Measurements from ENCODE around the gene TMEM252. TPM values are rescaled to one million over a fixed set of nuclear protein-coding genes. Genes with fewer than 3 reads are reported as not detected.

Gene TMEM252
- total and polyA plus RNA-seq, 4 donors = not detected

DNA sequence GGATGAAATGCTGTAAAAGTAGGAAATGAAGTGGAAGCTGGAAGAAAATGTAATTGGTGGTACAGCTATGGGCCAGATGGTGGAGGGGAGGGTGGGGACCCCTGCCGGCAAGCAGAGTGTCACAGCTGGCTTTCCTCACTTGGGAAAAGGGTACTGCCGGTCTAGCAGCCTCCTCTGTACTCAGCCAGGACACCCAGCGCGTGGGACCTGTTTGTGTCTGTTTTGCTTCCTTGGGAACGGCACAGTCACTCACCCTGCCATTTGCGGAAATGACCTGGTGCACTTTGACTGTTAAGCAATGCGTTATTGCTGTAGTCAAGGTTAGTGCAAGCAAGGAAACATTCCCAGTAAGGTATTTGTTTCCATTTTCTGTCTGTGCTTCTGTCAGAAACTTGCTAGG, 10.1 kb downstream of the TMEM252 start:
- Histone ChIP-seq H3K36me3 (ENCODE audit: control insufficient read depth in 4 of 4, insufficient read depth in 4 of 4, low read length in 4 of 4) (peaks cover 0 to 30% (median 2%) of the 10 kb centered on the region in 4 donors), H3K9ac (ENCODE audit: insufficient read depth in 1 of 2, low read length in 2 of 2) (no peak overlapping the region), H3K9me3 (ENCODE audit: control insufficient read depth in 4 of 4, insufficient read depth in 3 of 4, low read length in 3 of 4) (no peaks in the 10 kb centered on the region), H3K4me3 (no peak overlapping the region), H3K27me3 (ENCODE audit: control insufficient read depth in 3 of 3, insufficient read depth in 3 of 3, low read length in 2 of 3) (no peaks in the 10 kb centered on the region), H3K4me1 (ENCODE audit: control insufficient read depth in 5 of 5, insufficient read depth in 5 of 5, low read length in 5 of 5) (peaks cover 0 to 12% (median 0%) of the 10 kb centered on the region in 5 donors), H3K27ac (ENCODE audit: low read depth in 1 of 2, low read length in 1 of 2) (peak overlapping the region in 1 of 2 donors; percentile 87)
- WGBS, 2 donors = 41 to 48% methylated on average over 7 of the region's 7 CpGs
- DNase-seq = peak; percentile 80 to 81 (median 81)
- TF ChIP-seq CTCF (IDR thresholded peaks at IDR 0.05; ENCODE audit: control extremely low read depth, extremely low read depth) = no peak
- ATAC-seq (ENCODE audit: insufficient read depth, low FRiP score) = peak; percentile 58

- Histone ChIP-seq H3K9ac (ENCODE audit: insufficient read depth in 1 of 2, low read length in 2 of 2) (no peak overlapping the region), H3K27me3 (ENCODE audit: control insufficient read depth in 3 of 3, insufficient read depth in 3 of 3, low read length in 2 of 3) (no peaks in the 10 kb centered on the region), H3K4me3 (no peak overlapping the region), H3K27ac (ENCODE audit: low read depth in 1 of 2, low read length in 1 of 2) (no peak overlapping the region), H3K9me3 (ENCODE audit: control insufficient read depth in 4 of 4, insufficient read depth in 3 of 4, low read length in 3 of 4) (peaks cover 0 to 2% (median 0%) of the 10 kb centered on the region in 4 donors), H3K4me1 (ENCODE audit: control insufficient read depth in 5 of 5, insufficient read depth in 5 of 5, low read length in 5 of 5) (peaks cover 0 to 5% (median 0%) of the 10 kb centered on the region in 5 donors), H3K36me3 (ENCODE audit: control insufficient read depth in 4 of 4, insufficient read depth in 4 of 4, low read length in 4 of 4) (peaks cover 0 to 9% (median 2%) of the 10 kb centered on the region in 4 donors)
- WGBS, 2 donors = 68 to 70% methylated on average over 4 of the region's 4 CpGs
- ATAC-seq (ENCODE audit: insufficient read depth, low FRiP score) (no peak), DNase-seq (peak in 1 of 3 donors; percentile 68)
- TF ChIP-seq CTCF (IDR thresholded peaks at IDR 0.05; ENCODE audit: control extremely low read depth, extremely low read depth) = no peak
Observed at GRCh38 chr9:68523367-68523936, 17.2 kb downstream of the TMEM252 start.

GRCh38 chr9:68522954-68523353, 17.7 kb downstream of the TMEM252 start:
- Histone ChIP-seq H3K27me3 (ENCODE audit: control insufficient read depth in 3 of 3, insufficient read depth in 3 of 3, low read length in 2 of 3) (no peaks in the 10 kb centered on the region), H3K36me3 (ENCODE audit: control insufficient read depth in 4 of 4, insufficient read depth in 4 of 4, low read length in 4 of 4) (peaks cover 0 to 14% (median 4%) of the 10 kb centered on the region in 4 donors), H3K4me3 (no peak overlapping the region), H3K4me1 (ENCODE audit: control insufficient read depth in 5 of 5, insufficient read depth in 5 of 5, low read length in 5 of 5) (peaks cover 0 to 5% (median 0%) of the 10 kb centered on the region in 5 donors), H3K27ac (ENCODE audit: low read depth in 1 of 2, low read length in 1 of 2) (no peak overlapping the region), H3K9me3 (ENCODE audit: control insufficient read depth in 4 of 4, insufficient read depth in 3 of 4, low read length in 3 of 4) (peaks cover 0 to 5% (median 2%) of the 10 kb centered on the region in 4 donors), H3K9ac (ENCODE audit: insufficient read depth in 1 of 2, low read length in 2 of 2) (no peak overlapping the region)
- no peak for TF ChIP-seq CTCF (IDR thresholded peaks at IDR 0.05; ENCODE audit: control extremely low read depth, extremely low read depth)
- DNase-seq (no peak), ATAC-seq (ENCODE audit: insufficient read depth, low FRiP score) (no peak)
- WGBS, 2 donors = 86 to 94% methylated on average over 3 of the region's 3 CpGs
